GM18519 (cell line): ENCODE results near the gene IHH.

Source experiments
- ATAC-seq: cut with Tn5 transposase; IDR thresholded peaks from one replicate; pipeline ENCODE4 v1.9.1; 2021; ENCODE audit warnings: mild to moderate bottlenecking, moderate library complexity; ENCODE audit not compliant: unreplicated experiment, low FRiP score

IHH gene

DNA sequence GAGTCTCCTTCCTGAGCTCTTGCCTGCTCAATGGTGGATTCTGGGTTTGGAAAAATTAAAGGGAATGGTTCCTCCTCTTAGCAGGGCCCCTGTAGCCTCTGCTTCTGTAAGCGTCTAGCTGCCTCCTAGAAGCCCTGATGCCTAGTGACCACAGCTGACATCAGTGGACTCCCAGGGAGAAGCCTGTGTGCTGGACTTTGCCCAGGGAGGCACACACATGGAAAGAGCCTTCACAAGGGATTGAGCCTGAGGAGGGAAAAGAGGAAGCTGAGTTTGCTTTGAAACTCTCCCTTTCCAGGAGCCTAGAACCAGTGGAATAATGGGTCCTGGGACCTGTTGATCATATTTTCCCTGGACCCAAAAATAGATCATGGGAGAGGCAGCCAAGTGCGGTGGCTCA, 18.0 kb downstream of the IHH start:
- ATAC-seq = no peak

DNA sequence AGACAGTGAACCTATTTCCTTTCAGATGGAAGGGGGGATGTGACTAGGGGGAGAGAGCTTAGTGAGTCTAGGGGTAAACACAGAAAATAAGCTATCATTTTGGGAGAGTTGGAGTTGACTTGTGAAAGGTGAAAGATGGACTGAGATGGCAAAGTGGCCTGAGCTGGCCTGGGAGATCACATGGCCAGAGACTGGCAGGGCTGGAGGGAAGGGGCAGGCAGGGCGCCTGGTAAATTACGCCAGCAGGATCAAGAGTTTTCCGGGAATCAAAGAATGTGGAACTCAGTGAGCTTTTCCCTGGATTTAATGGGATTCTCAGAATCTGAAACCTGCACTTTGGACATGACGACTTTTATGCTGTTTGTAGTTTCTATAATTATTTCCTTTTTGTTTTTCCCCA, 18.6 kb downstream of the IHH start:
- no peak for ATAC-seq

DNA sequence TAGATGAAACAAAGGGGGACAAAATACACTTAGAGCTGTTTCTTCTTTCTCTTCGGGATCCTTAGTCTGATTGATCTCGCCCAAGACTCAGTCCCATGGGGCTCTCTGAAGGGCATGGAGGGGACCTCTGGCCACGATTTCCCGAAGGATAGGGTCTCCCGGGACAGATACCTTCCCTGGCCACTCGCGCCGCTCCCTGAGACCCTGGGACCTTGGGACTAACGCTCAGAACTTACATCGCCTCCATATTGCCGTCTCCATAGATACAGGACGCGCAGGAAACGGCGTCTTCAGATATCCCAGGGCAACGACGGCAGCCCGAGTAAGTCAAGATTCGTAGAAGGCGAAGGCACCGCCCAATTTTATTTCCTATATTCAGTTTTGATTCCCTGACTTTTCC, 19.5 kb downstream of the IHH start, which contains the start of gene CFAP65:
TSS of gene CFAP65 (minus strand) at position 265 of the 400 bp plus-strand sequence. CDS start 2,468 bp downstream, outside the sequence.
- ATAC-seq = no peak

DNA sequence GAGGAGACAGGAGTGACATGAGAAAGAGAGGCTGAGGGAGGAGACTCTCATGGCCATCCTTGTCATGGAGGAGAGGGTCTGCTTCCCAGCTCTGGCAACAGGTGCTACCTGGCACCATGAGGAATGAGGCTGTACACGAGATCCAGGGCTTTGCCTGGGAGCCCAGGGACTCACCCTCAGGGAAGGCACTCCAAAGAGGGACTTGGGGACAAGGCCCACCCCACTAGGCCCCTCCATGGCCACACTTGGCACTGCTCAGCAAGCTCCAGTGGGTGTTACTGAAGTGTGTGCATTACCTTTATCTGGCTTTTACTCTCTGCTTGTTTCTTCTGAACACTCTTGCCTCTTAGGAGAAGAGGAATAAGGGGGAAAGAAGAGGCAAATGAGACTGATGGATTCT, 22.1 kb downstream of the IHH start:
- ATAC-seq = no peak

DNA sequence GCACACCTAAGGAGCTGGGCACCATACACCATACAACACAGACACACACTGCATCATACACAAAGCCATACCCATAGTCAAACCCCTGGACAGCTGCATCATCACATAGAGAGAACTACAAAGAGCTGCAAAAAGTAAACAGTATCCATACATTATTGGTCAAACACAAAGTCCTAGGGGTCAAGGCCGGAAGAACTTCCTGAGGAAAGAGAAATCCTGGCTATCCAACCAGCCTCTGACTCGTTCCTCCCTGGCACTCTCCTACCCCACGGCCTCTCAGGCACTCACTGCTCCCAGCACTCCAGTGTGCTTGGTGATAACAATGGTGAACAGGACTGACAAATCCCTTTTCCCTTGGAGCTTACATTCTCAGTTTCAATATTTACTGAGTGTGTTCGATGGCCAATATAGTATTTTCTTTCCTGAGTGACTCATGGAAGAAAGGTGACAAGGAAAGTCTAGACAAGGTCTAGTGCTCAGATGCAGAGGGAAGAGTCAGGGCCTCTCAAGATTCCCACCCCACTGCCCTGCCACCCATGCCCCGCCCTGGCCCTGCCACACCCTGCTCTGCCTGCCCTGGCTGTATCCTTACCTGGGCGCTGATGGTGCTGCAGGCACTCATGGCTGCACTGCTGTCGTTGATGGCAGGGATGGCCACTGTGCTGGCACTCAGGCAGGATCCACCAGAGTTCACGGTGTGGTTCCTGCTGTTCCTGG, 22.8 kb downstream of the IHH start:
- no peak for ATAC-seq

DNA sequence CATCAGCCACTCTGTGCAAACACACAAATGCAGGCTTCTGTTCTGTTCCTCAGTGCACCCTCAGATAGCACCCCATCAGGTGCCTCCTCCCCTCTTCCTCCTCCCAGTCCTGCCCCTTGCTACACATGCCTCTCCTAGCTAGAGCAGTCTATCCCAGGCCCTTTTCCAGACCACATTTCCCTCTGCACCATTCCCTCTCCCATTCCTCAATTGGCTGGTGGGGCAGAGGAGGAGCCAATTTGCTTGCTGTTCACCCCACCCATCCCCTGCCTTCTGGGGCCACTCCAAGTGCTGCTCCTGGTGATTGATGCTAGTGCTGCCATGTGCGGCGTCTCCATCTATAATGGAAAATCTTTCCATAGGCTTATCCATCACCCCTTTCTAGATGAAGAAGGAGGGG, 24.8 kb downstream of the IHH start:
- no peak for ATAC-seq

GRCh38 chr2:219034823-219035222, 25.9 kb downstream of the IHH start:
- no peak for ATAC-seq

DNA sequence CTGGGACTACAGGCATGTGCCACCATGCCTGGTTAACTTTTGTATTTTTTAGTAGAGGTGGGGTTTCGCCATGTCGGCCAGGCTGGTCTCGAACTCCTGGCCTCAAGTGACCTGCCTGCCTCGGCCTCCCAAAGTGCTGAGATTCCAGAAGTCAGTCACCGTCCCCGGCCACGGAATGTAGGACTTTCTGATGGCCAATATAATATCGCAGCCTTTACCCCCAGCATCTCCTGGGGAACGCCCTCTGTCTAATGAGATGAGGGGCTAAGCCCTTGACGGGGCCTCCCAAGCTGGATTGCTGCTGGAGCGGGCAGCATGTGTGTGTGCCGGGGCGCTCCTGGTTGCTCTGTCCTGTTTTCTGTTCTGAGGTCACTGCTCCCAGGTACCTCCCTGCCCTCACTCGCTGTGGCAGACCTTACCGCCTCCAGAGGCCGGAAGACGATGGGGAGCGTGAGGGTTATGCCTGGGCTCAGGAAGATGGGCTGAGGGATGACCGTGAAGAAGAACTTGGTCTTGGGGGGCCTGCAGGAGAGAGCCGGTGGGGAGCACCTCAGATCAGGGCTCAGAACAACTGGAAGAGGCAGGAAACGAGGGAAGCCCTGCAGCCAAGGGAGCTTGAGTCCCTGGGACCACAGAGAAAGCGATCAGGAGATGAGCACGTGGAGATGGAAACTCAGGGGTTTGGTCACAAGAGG, 28.5 kb downstream of the IHH start:
- no peak for ATAC-seq

DNA sequence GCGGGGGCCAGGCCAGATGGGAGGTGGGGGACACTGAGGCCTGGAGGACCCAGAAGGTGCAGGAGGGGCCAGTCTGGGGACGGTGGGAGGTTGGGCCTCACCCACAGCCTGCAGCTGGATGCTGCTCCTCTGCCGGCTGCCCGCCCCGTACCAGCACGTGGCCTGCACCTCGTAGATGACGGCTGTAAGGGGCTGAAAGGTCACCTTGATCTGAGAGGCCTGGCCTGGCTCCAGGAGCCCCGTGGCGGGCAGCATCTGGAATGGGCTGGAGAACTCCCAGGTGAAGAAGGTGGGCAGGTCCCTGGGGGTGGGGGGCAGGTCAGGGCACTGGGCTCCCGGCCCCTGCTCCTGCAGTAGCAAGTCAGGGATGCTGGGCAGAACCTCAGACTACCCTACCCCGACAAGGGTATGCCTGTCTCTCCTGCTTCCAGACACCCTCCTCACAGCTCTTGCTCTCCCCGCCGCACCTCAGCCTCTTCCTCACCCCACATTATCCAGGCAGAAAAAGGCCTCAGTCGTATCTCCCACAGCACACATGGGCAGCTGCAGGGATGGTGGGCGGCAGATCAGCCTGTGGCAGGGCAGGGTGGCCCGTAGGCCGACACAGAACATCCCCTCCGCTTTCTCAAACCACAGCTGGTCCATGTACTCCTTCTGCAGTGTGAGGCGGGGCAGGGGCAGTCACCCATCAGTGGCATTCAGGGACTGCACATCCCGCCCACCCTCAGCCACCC, 29.5 kb downstream of the IHH start:
- no peak for ATAC-seq

- ATAC-seq = no peak
Measured at GRCh38 chr2:219030177-219030940, 30.4 kb downstream of the IHH start.

GRCh38 chr2:219029829-219030165, 30.9 kb downstream of the IHH start:
- ATAC-seq = no peak

DNA sequence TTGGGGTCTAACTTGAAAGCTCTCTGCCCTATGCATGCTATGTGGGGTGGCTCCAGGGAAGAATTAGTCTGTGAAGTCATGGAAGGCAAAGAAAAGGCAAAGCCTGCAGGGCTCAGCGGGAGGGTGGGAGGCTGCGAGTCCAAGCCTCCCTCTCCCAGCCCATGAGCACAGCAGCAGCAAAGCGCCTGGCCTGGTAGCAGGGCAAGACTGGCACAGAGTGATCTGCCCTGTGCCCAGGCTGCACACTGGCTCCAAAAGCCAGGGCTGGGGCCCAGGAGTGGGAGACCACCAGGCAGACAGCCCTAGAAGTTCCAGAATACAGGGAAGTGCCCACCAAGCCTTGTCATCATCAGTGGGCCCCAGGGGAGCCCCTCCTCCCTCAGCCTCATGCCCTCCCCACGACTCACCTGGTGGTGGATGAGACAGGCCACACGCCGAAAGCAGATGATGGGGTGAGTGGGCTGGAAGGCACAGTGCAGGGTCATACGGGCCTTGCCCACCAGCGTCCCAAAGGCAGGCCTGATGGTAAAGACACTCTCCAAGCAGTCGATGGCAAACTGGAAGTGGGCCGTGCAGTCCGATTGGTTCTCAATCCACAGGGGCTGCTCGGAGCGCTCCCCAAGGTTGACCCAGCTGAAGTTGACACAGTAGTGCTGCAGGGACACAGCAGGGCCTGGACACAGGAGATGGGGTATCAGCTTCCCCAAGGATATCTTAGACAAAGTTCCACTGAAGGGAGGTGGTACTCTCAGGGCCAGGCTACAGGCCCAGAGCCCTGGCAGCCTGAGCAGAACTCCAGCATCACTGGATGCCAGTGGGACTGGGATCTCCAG, 31.5 kb downstream of the IHH start:
- ATAC-seq = no peak

DNA sequence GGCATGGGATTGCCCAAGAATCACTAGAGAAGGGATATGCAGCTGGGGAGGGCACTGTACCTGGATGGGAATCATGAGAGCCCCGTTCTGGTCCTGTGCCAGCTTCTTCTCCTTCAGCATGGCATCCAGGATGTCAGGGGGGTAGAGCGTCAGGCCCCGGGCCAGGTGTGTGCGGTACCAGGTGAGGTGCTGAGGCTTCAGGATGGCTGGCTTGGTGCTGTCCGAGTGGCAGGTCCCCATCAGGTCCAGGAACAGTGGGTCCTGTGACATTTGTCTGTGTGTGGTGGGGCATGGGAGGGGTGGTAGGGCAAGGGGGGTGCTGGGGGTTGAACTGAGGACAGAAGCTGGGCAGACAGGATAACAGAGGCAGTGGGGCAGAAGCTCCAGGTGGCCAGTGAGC, 32.6 kb downstream of the IHH start:
- ATAC-seq = no peak

GRCh38 chr2:219027511-219028055, 33.1 kb downstream of the IHH start:
- no peak for ATAC-seq

DNA sequence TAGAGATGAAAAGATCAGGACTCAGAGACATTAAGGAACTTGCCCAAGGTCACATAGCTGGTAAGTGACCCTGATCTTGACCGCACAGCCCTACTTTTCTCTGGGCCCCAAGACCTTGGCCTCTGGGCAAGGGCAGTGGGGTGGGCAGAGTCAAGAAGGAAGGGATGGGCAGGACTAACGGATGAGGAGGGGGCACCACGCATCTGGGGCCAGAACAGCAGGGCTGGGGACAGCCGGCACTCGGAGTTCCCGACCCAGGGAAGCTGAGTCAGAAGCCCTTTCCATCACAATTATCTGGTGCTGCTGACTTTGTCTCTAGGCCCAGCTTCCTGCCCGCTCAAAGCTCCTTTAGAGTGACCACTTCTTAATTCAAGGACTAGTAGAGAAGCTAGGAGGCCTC, 33.8 kb downstream of the IHH start:
- no peak for ATAC-seq

DNA sequence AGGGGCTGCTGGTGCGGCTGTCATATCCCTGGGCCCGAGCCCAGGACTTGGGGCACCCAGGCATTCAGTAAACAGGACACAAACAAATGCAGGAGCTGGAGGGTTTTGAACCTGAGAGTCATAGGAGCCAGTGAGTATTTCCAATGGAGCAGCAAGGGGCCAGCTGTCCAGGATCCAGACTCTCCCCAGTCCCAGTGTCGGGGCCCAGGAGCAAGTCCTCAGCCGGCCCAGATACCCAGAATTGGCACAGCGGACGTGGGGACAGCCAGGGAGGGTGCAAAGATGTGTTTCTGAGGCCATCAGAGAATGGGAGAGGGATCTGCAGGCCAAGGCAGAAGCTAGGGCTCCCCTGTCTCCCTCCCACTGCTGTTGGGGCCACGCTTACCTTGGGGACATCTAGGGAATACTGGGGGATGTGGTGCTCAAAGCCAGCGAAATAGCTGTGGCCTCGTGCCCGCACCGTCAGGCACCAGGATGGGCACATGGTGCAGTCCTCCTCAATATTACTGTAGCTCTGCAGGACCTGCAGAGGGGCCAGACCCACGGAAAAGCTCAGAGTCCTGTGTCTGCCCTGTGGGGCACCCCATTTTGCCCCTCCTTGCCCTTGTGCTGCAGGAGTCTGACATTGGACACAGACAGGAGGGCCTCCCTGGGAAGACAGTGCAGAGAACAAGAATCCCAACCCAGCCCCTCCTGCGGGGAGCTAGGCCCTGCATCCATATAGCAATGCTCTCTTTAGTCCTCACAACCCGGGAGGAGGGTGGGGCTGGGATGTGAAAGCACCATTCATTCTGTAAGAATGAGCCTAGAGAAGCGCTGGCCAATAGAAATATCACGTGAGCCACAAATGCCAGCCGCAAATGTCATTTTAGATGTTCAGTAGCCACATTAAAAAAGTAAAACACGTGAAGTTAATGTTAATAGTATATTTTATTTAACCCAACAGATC, 34.8 kb downstream of the IHH start:
- no peak for ATAC-seq

GRCh38 chr2:219024059-219024458, 36.7 kb downstream of the IHH start:
- no peak for ATAC-seq

DNA sequence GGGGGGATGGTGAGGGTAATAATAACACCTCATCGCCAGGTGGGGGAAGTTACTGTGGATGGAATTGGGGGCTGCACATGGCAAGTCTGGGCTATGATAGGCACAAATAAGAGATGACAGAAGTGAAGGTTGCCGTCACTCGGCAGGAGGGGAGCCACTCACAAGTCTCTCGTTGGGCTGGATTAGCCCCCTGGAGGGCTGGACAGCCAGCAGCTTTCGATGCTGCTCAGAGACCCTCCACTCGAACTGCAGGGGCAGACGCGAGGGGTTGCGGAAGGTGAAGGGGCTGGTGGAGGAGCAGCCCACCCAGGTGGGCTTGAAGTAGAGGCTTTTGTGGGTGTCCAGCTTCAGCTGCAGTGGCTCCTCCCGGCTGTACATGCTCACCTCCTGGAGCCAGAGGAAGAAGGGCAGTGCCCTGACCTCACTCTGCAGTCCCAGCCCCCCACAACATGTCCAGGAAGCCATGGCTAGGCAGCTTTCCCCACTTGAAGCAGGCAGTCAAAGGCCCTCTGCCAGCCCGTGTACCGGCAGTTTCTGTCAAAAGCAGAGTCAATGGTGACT, 37.6 kb downstream of the IHH start:
- ATAC-seq = no peak
